ENCODE data around the gene SYT5.

DNA sequence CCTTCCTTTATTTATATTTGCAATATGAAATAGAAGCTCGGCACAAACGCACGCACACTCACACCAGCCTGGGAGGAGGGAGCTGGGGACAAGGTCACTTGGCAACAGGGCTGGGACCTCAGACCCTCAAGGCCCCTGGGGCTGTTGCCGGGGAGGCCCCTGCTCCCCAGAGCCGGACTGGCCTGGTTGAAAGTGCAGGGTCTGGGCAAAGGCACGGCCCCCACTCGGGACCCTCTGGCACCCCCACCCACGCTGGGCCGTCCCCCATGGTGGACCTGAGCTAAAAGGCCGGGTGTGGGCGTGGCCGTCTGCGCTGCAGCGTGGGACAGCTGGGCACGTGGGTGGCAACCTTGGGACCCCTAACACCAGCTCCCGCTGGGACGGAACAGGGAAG, 49.7 kb upstream of the SYT5 start:
- TF ChIP-seq, protein P1, sequence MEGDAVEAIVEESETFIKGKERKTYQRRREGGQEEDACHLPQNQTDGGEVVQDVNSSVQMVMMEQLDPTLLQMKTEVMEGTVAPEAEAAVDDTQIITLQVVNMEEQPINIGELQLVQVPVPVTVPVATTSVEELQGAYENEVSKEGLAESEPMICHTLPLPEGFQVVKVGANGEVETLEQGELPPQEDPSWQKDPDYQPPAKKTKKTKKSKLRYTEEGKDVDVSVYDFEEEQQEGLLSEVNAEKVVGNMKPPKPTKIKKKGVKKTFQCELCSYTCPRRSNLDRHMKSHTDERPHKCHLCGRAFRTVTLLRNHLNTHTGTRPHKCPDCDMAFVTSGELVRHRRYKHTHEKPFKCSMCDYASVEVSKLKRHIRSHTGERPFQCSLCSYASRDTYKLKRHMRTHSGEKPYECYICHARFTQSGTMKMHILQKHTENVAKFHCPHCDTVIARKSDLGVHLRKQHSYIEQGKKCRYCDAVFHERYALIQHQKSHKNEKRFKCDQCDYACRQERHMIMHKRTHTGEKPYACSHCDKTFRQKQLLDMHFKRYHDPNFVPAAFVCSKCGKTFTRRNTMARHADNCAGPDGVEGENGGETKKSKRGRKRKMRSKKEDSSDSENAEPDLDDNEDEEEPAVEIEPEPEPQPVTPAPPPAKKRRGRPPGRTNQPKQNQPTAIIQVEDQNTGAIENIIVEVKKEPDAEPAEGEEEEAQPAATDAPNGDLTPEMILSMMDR (conservative IDR thresholded peaks at IDR 0.05 in 1 of 2, IDR thresholded peaks at IDR 0.05 in 1 of 2; ENCODE audit: low read depth in 1 of 2, low read length in 2 of 2): no peak
- no peak for TF ChIP-seq EZH2 (IDR thresholded peaks at IDR 0.05; ENCODE audit: low read length, missing control alignments)
